GM19463 (cell line): ENCODE measurements around the gene SDC4.

Experiments
- ATAC-seq: cut with Tn5 transposase; IDR thresholded peaks from one replicate; pipeline ENCODE4 v1.9.1; 2021; ENCODE audit warnings: mild to moderate bottlenecking, moderate library complexity; ENCODE audit not compliant: unreplicated experiment

SDC4 gene

GRCh38 chr20:45301824-45302271 is 46.4 kb downstream of the SDC4 start:
- no peak for ATAC-seq

- ATAC-seq = no peak
Observed at GRCh38 chr20:45300961-45301360, 47.3 kb downstream of the SDC4 start.

GRCh38 chr20:45299786-45300185 is 48.4 kb downstream of the SDC4 start:
- no peak for ATAC-seq

GRCh38 chr20:45297786-45298497 is 50.3 kb downstream of the SDC4 start:
- no peak for ATAC-seq

- ATAC-seq = no peak
Observed at GRCh38 chr20:45294659-45295058, 53.6 kb downstream of the SDC4 start.

GRCh38 chr20:45294003-45294368 is 54.2 kb downstream of the SDC4 start:
- ATAC-seq = no peak

- no peak for ATAC-seq
Observed at GRCh38 chr20:45293041-45294002, 54.9 kb downstream of the SDC4 start.

- no peak for ATAC-seq
Observed at GRCh38 chr20:45292343-45292742, 55.9 kb downstream of the SDC4 start.

GRCh38 chr20:45291526-45291925 is 56.7 kb downstream of the SDC4 start:
- ATAC-seq = no peak

GRCh38 chr20:45290677-45291355 is 57.4 kb downstream of the SDC4 start:
- no peak for ATAC-seq

GRCh38 chr20:45289942-45290676 is 58.1 kb downstream of the SDC4 start:
- ATAC-seq = no peak

GRCh38 chr20:45288860-45289259 is 59.4 kb downstream of the SDC4 start:
- no peak for ATAC-seq

GRCh38 chr20:45288376-45288775 is 59.8 kb downstream of the SDC4 start:
- no peak for ATAC-seq

- no peak for ATAC-seq
Observed at GRCh38 chr20:45283551-45284057, 64.6 kb downstream of the SDC4 start.

- ATAC-seq = no peak
Observed at GRCh38 chr20:45282700-45283550, 65.3 kb downstream of the SDC4 start.

- ATAC-seq = no peak
Observed at GRCh38 chr20:45279992-45280391, 68.2 kb downstream of the SDC4 start.

- no peak for ATAC-seq
Observed at GRCh38 chr20:45275338-45275737, 72.9 kb downstream of the SDC4 start.
